Erythroblast (primary cell): ENCODE results near the gene TCERG1L.

Experiments
- GATA1 ChIP-seq: IDR thresholded peaks from 2 replicates; pipeline ENCODE4 v1.6.1; 2011; ENCODE audit warnings: low read depth, mild to moderate bottlenecking, control low read depth, low read length, moderate library complexity
- POLR2A ChIP-seq: IDR thresholded peaks from 2 replicates; pipeline ENCODE4 v1.6.1; 2011; ENCODE audit warnings: mild to moderate bottlenecking, low read length

- TF ChIP-seq POLR2A (no peak), GATA1 (no peak)
These were observed 167.3 kb downstream of the TCERG1L start for GRCh38 chr10:131144196-131144595.
